ENCODE results near the gene HOXB5.
A peak's percentile ranks its signal among the peaks of the same experiment; 100 is the strongest.

Gene HOXB5

GRCh38 chr17:48582750-48583069, 10.9 kb downstream of the HOXB5 start:
- H3K27ac ChIP-seq, result peak overlapping the region in 1 of 2 donors; percentile 8
- H3K4me3 ChIP-seq, result peak overlapping the region in 1 of 2 donors; percentile 44
- no peaks in the 10 kb centered on the region for H3K36me3 ChIP-seq
- DNase-seq, result no peak
- no peak for TF ChIP-seq CTCF (IDR thresholded peaks at IDR 0.05)
- H3K9me3 ChIP-seq, result no peaks in the 10 kb centered on the region
- intact Hi-C loops (cut with DNase I; ENCODE audit: low total_unique reads), result no loop called here
- H3K4me1 ChIP-seq, result peaks cover 0 to 36% (median 22%) of the 10 kb centered on the region in 4 donors
- peaks cover 2 to 63% of the 10 kb centered on the region in 2 donors for H3K27me3 ChIP-seq

- DNase-seq, result no peak
- no peaks in the 10 kb centered on the region for H3K36me3 ChIP-seq
- no peak for TF ChIP-seq CTCF (IDR thresholded peaks at IDR 0.05)
- H3K27ac ChIP-seq, result no peak overlapping the region
- H3K4me1 ChIP-seq, result peaks cover 0 to 39% (median 22%) of the 10 kb centered on the region in 4 donors
- intact Hi-C loops (cut with DNase I; ENCODE audit: low total_unique reads), result no loop called here
- H3K27me3 ChIP-seq, result peaks cover 8 to 53% of the 10 kb centered on the region in 2 donors
- no peaks in the 10 kb centered on the region for H3K9me3 ChIP-seq
- no peak overlapping the region for H3K4me3 ChIP-seq
Measured at GRCh38 chr17:48579760-48580554, 13.6 kb downstream of the HOXB5 start.

- Histone ChIP-seq H3K27ac (no peak overlapping the region), H3K4me1 (peaks cover 0 to 34% (median 18%) of the 10 kb centered on the region in 4 donors), H3K9me3 (no peaks in the 10 kb centered on the region), H3K4me3 (no peak overlapping the region), H3K27me3 (peaks cover 8 to 53% of the 10 kb centered on the region in 2 donors), H3K36me3 (no peaks in the 10 kb centered on the region)
- intact Hi-C loops (cut with DNase I; ENCODE audit: low total_unique reads), result no loop called here
- no peak for DNase-seq
- no peak for TF ChIP-seq CTCF (IDR thresholded peaks at IDR 0.05)
Measured at GRCh38 chr17:48579471-48579759, 14.2 kb downstream of the HOXB5 start.

- Histone ChIP-seq H3K27me3 (peaks cover 8 to 53% of the 10 kb centered on the region in 2 donors), H3K4me1 (peaks cover 0 to 34% (median 18%) of the 10 kb centered on the region in 4 donors), H3K9me3 (no peaks in the 10 kb centered on the region), H3K36me3 (no peaks in the 10 kb centered on the region), H3K27ac (peak overlapping the region in 1 of 2 donors; percentile 75), H3K4me3 (peak overlapping the region; percentile 51 to 60)
- intact Hi-C loops (cut with DNase I; ENCODE audit: low total_unique reads), result no loop called here
- TF ChIP-seq CTCF (IDR thresholded peaks at IDR 0.05), result no peak
- DNase-seq, result no peak
Measured at GRCh38 chr17:48578616-48579470, 14.7 kb downstream of the HOXB5 start.

- TF ChIP-seq CTCF (IDR thresholded peaks at IDR 0.05), result no peak
- Histone ChIP-seq H3K27me3 (peaks cover 8 to 53% of the 10 kb centered on the region in 2 donors), H3K4me3 (peak within 1 kb of the TSS; percentile 51 to 60), H3K4me1 (peaks cover 0 to 34% (median 18%) of the 10 kb centered on the region in 4 donors), H3K36me3 (no peaks in the 10 kb centered on the region), H3K9me3 (no peaks in the 10 kb centered on the region), H3K27ac (peak within 1 kb of the TSS; percentile 24 to 75)
- peak in 1 of 2 donors; percentile 76 for DNase-seq
- intact Hi-C loops (cut with DNase I; ENCODE audit: low total_unique reads), result no loop called here
Measured at GRCh38 chr17:48577946-48578615, 15.5 kb downstream of the HOXB5 start, which contains the start of gene HOXB4. TSS of gene HOXB4 (minus strand) at chr17:48578350. CDS start at chr17:48578319, 31 bp downstream.
